Fibroblast of peridontal ligament (primary cell): Measurements from ENCODE around the gene TRAF3.

ENCODE experiments used
- DNase-seq: peaks from one replicate; pipeline ENCODE4 v3.0.0-alpha.2; 2010; ENCODE audit errors: extremely low read depth

The TRAF3 gene

DNA sequence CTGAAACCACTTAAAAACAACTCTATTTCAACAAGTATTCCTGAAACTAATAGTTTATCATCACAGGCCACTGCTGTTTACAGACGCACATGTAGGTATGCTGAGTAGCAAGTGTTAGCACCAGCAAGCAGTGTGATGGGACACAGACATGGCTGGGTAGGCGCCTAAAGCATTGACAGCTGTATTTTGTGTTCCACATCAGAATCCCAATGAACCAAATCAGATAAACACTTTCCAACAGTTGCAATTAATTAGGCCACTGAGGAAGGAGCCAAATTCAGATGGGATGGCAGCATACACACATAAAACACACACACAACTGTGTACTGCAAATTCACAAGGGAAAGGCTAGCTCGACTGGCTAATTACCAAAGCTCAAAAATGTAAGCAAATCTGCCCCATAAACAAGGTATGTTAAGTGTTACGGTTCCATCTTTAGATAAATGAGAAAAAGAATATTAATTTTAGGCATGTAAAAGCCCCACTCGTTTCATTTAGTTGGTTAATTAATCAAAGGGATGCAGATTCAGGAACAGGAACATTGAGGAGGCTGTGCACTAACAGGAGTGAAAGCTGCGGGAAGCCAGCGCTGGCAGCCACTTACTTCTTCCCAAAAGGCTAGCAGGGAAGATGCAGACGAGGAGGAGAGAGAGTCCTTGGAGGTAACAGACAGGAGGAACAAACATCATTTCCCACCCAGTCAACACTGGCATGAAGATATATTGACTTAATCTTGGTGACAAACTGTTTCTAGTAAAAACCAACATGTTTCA lies 178.6 kb downstream of the TRAF3 start:
- DNase-seq = no peak

GRCh38 chr14:102957222-102957621 lies 180.0 kb downstream of the TRAF3 start:
- no peak for DNase-seq

- no peak for DNase-seq
Measured at GRCh38 chr14:102958461-102958860, 181.2 kb downstream of the TRAF3 start.
